Stimulated activated CD4-positive, alpha-beta T cell treated with anti-CD3 and anti-CD28 coated beads, Interleukin-12 subunit alpha, Interleukin-12 subunit beta, amount 100 ng/mL, for 4 hours (primary cell): ENCODE data around the gene USP7.
"Not testable (repeated sequence)": the region's sequence is repeated elsewhere in the genome, so short reads cannot be mapped to it uniquely, and the experiment has no call there.

Source experiments
- DNase-seq: peaks from one replicate; pipeline ENCODE4 v3.0.0-alpha.2; 2020

USP7 gene

DNA sequence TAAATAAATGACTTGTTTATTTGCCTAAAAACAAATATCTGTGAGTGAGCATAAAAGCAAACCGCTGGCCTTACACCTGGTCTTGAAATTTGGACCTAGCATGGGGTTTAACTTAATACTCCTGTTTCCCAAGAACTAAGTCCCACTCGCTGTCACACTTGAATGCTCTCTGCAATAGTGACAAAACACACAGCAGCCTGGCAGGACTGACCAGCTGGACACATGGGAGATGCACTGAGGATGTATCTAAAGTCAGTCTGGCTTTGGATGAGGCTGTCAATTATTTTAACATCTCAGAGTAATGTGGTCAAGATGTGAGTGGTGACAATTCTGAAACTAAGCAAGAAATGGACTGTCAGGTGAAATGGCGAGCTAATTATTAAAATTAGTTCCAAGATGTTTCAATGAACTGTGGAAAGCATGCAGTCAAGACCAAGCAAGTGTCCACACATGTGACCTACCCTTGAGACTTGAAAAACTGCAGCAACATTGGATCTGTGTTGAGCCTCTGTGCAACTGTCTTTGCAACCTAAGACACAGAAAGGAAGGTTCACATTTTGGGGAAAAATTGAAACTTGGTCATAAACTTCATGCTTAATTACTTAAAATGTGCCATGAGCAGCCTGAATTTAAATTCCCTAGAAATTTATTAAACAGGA, 64.9 kb downstream of the USP7 start:
- DNase-seq: no peak

DNA sequence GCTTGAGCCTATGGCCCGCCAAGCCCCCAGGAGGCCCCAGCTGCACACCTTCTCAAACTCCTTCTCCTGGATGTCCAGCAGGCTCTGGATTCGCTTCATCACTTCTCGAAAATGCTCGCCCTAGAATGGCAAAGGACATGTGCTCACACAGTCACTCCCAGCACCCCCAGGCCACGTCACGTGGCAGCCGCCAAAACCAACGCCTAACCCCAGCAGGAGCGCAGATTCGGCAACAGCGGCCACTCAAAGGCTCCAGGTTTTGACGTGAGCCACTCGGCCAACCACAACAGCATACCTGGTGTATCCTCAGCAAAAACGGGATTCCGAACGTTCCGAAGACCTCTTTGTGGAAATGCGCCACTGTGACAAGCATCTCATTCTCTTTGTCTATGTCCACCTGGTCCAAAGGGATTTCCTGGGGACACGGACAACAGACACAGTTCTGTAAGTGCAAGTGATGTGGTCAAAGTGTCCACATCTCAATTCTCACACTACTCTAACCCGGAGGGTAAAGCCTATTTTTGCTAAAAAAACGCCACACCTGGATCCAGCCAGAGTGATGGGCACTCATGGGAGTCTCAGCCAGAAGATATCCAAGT, 68.9 kb downstream of the USP7 start:
- no peak for DNase-seq

DNA sequence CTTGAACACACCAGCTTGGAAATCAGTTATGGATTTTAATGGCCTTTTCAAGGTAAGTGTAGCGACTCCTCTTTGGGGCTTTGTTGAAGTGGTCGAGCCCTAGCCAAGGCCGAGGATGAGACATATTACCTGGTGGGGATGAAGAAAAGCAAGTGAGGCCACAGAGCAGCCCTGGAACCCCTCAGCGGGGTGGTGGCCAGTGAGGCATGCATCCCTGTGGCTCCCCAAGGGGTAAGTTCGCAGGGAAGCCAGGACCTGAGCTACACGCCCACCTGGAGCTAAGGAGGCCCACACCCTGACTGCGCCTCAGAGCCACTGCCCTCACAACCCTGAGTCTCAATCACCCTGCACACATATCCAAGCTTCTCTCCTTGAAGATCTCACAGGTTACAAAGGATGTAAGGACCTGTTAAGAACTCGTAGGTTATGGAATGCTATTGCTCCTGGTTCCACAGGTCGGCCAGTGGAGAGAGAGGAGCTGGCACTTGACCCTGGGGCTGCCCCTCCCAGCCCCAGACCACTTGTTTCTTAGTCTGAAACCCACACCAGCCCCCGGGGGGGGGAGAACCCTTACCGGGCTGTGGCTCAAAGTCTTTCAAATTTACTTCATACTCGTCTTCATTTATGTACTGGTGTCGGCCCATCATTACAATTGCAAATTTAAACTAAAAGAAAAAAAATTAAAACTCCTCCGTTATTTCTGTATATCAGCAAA, 69.6 kb downstream of the USP7 start:
- no peak for DNase-seq

DNA sequence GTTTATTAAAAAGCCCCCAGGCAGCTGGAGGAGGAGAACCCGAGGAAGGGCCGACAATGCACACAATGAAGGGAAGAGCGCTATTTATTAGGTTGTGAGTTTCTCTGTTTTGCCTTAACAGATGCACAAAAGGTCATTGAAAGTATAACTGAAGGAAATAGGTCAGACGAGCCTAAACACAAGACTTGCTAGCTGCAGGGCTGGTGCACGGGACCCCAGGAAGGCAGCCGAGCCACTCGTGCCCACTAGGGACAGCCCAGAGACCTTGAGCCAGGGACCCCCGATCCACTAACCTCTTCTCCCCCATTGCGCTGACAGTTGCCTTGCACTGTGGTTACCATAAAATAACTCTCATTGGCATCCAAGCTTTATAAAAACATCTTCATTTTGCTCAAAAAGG, 70.3 kb downstream of the USP7 start:
- DNase-seq: no peak

- DNase-seq: no peak
Observed at GRCh38 chr16:8892101-8892575, 71.6 kb downstream of the USP7 start.

- no peak for DNase-seq
Observed at GRCh38 chr16:8890549-8890921, 73.2 kb downstream of the USP7 start.

GRCh38 chr16:8889893-8890548, 73.7 kb downstream of the USP7 start:
- DNase-seq: no peak

- no peak for DNase-seq
Observed at GRCh38 chr16:8888951-8889892, 74.5 kb downstream of the USP7 start.

DNA sequence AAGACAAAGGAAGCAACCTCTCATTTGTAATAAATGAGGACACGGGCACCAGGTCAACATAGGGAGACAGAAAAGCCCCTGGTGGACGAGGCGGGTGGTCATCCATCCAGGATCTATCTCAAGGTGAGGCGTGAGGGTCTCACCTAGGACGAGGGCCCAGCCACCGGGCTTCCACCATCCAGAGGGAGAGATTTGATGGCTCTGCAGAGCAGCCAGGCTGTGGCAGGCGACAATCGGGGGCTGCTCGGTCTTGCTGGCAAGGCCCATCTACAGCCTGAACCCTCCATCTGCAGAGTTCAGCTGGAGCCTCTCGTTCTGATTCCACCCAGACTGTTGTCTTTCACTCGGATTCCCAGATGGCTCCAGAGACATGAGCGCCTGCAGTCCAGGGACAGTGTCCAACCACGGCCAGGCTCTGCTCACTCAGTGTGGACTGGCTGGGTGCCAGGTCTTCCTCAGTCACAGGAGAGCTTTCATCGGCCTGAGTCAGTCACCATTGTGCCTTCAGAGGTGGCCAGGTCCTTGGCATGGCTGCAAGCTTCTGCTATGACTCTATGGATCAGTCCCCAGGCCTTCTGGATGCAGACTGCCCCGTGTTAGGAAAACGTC, 75.7 kb downstream of the USP7 start:
- no peak for DNase-seq

DNA sequence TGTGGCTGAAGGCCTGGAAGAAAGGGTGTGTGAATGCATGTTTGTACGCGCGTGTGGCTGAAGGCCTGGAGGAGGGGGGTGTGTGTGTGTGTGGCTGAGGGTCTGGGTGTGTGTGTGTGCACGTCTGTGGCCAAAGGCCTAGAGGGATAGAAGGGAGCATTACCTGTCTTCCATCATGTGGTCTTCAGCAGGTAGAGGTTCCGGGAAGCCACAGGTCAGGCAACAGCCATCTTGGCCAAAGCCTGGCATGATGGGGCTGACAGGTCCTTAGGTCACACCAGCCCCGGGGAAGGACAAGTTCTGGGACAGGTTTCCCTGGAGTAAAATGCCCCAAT, 76.3 kb downstream of the USP7 start:
- DNase-seq: no peak

GRCh38 chr16:8886593-8887430, 76.9 kb downstream of the USP7 start:
- no peak for DNase-seq

GRCh38 chr16:8885674-8886592, 77.8 kb downstream of the USP7 start:
- DNase-seq: no peak

DNA sequence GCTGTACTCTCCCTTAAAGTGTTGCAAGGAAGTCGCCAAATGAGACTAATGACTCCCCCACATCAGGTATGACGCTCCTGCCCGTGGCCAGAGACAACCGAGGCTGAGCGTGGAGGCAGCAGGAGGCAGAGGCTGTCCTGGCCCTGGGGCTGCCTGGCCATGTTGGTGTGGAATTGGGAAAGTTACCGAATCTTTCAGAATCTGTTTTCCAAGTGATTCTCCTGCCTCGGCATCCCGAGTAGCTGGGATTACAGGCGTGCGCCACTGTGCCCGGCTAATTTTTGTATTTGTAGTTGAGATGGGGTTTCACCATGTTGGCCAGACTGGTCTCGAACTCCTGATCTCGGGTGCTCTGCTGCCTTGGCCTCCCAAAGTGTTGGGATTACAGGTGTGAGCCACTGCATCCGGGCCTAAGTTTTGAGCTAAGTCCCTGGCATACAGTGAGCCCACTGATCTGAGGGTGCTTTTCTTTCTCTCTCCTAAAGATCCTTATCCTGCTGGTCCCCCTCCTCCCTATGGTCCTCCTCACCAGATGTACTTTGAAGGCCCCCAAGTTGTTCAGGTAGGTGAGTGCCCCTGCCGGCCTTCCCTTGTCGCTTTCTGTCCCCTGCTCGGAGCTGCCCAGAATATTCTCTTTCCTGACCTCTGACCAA, 80.9 kb downstream of the USP7 start:
- no peak for DNase-seq

GRCh38 chr16:8882041-8882617, 81.6 kb downstream of the USP7 start, which contains the start of gene LITAFD:
TSS of gene LITAFD (plus strand) at chr16:8882351. CDS start at chr16:8884356, 2,005 bp downstream.
- no peak for DNase-seq

DNA sequence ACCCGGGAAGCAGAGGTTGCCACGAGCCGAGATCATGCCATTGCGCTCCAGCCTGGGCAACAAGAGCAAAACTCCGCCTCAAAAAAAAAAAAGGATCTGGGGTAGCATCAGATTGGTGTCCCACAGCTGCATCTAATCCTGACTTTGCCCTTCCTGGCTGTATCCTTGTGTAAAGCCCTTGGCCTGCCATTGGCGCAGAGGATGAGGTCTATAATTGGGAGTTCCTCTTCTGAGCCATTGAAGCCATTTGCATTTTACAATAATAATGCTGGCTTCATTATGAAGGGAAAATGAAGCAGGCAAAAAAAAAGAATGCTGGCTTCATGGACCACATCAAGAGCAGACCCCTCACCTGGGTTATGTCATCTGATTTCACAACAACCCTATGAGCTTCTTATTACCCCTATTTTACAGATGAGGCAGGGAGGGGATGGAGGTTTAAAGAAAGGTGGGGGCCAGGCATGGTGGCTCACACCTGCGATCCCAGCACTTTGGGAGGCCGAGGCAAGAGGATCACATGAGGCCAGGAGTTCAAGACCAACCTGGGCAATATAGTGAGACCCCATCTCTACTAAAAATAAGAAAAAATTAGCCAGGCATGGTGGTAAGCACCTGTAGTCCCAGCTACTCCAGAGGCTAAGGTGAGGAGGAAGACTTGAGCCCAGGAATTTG, 82.7 kb downstream of the USP7 start:
- DNase-seq: no peak

DNA sequence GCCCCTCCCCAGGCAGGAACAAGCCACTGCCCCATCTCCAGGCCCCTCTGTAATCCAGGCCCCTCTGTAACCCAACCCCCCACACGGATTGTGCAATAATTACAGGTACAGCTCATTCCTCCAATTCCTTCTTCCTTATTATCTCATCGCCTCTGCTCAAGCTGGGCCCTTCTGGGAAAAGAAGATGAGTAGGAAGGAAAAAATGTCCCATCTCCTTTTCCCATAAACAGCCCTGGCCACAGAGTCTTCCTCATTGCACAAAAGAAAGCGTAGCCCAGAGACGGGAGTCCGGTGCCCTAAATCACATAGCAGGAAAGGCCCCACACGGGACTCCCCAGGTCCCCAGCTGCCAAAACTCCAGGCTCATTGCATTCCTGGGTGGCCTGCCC, 85.2 kb downstream of the USP7 start:
- DNase-seq: no peak

GRCh38 chr16:8877894-8878522, 85.7 kb downstream of the USP7 start:
- DNase-seq: no peak

DNA sequence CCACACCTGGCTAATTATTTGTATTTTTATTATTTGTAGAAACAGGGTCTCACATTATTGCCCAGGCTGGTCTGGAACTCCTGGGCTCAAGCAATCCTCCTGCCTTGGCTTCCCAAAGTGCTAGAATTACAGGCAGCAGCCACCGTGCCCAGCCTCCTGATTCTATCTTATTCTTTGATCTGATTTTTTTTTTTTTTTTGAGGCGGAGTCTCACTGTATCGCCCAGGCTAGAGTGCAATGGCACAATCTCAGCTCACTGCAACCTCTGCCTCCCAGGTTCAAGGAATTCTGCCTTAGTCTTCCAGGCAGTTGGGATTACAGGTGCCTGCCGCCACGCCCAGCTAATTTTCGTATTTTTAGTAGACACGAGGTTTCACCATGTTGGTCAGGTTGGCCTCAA, 88.4 kb downstream of the USP7 start:
- not testable (repeated sequence) for DNase-seq
